ENCODE measurements around the gene HPS6. TPM values are rescaled to one million over a fixed set of nuclear protein-coding genes. Genes with fewer than 3 reads are reported as not detected.

HPS6 gene
- polyA plus RNA-seq, 4 donors, result 10.8 to 17.5 (median 13.7) TPM

DNA sequence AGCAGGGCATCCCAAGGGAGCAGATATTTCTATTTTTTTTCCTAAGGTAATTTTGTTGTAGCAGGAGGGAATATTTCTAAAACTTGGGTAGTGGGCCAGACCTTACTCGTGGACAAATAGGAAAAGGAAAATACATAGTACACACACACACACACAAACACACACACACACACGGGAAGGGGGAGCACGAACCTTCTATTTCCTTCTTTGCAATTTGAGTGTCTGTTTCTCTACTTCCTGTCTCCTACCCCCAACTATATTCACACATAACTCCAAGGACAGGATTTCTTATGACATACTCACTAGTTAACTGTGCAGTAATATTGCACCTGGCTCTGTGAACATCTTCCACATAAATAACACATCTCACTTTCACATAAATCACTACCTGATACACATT lies 50.6 kb downstream of the HPS6 start:
- DNase-seq (ENCODE audit: low read depth in 4 of 4, low spot score in 2 of 4), result no peak

DNA sequence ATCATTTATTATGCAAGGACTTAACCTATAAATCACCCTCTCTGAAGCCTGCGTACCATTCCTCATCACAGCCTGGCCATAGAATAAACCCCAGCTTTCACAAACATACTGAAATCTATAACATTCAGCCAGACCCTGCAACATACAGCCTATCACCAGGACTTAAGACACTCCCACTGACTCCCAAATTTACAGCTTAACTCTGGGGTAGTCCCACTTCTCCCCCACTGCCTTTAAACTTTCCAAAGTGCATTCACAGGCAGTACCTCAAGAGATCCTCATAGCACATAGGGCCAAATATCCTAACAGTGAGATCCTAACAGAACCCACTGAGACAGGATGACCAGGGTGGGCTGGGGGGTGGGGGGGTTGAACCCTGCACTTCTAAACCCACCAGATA lies 51.5 kb downstream of the HPS6 start:
- DNase-seq (ENCODE audit: low read depth in 4 of 4, low spot score in 2 of 4), result no peak

Other genes starting within 250 kb of the HPS6 start
- 100 to 1,000 TPM; 114 to 274 (median 158) TPM for gene OGA, start 246.9 kb upstream of the HPS6 start, polyA plus RNA-seq (ENCODE audit: insufficient read length in 4 of 4)
- 1 to 10 TPM; 2.0 to 8.8 (median 4.9) TPM for gene KCNIP2, start 221.5 kb upstream of the HPS6 start, polyA plus RNA-seq (ENCODE audit: insufficient read length in 4 of 4)
- gene ARMH3, start 9.2 kb upstream of the HPS6 start, polyA plus RNA-seq (ENCODE audit: insufficient read length in 4 of 4), result 10 to 100 TPM; 16.6 to 21.1 (median 19.5) TPM
- 100 to 1,000 TPM; 108 to 149 (median 124) TPM for gene LDB1, start 55.0 kb downstream of the HPS6 start, polyA plus RNA-seq (ENCODE audit: insufficient read length in 4 of 4)
- 10 to 100 TPM; 27.5 to 41.2 (median 33.5) TPM for gene PPRC1, start 67.7 kb downstream of the HPS6 start, polyA plus RNA-seq (ENCODE audit: insufficient read length in 4 of 4)
- gene NOLC1, start 87.0 kb downstream of the HPS6 start, polyA plus RNA-seq (ENCODE audit: insufficient read length in 4 of 4), result 10 to 100 TPM; 89.0 to 98.2 (median 93.0) TPM
- 1 to 10 TPM; 1.9 to 2.9 (median 2.5) TPM for gene ELOVL3, start 160.9 kb downstream of the HPS6 start, polyA plus RNA-seq (ENCODE audit: insufficient read length in 4 of 4)
- gene PITX3, start 176.2 kb downstream of the HPS6 start, polyA plus RNA-seq (ENCODE audit: insufficient read length in 4 of 4), result 1 to 10 TPM in 3 of 4 donors, under 1 TPM in 1; 0.58 to 1.1 (median 1.1) TPM
- 10 to 100 TPM; 39.9 to 58.8 (median 47.2) TPM for gene GBF1, start 180.2 kb downstream of the HPS6 start, polyA plus RNA-seq (ENCODE audit: insufficient read length in 4 of 4)

All from left renal cortex interstitium (tissue), 4 donors.